ENCODE data around the gene CCDC178. TPM values are rescaled to one million over a fixed set of nuclear protein-coding genes. Genes with fewer than 3 reads are reported as not detected.

The CCDC178 gene
- polyA plus RNA-seq, 1 donor from 2014 or later = not detected

GRCh38 chr18:33132657-33133056 lies 307.9 kb downstream of the CCDC178 start:
- H3K79me2 ChIP-seq (replicated peaks; ENCODE audit: insufficient read depth, low read length) = no peaks in the 10 kb centered on the region
- H3K4me2 ChIP-seq (ENCODE audit: low read length) = no peak overlapping the region
- H3K9ac ChIP-seq (ENCODE audit: low read length) = no peak overlapping the region
- H3K9me2 ChIP-seq (ENCODE audit: insufficient read depth, low read length) = no peaks in the 10 kb centered on the region
- H3K27me3 ChIP-seq (ENCODE audit: insufficient read depth, low read depth, low read length) = no peaks in the 10 kb centered on the region
- H3K4me3 ChIP-seq (ENCODE audit: low read length) = no peak overlapping the region
- no peaks in the 10 kb centered on the region for H3F3A ChIP-seq (ENCODE audit: insufficient read depth, low read length, poor library complexity, severe bottlenecking)
- H3K36me3 ChIP-seq (ENCODE audit: insufficient read depth, low read length) = no peaks in the 10 kb centered on the region
- no peak for TF ChIP-seq REST (IDR thresholded peaks at IDR 0.05; ENCODE audit: borderline replicate concordance)
- TF ChIP-seq EZH2 (IDR thresholded peaks at IDR 0.05; ENCODE audit: borderline replicate concordance, insufficient read depth, low read length, poor library complexity, severe bottlenecking) = no peak
- TF ChIP-seq CTCF (IDR thresholded peaks at IDR 0.05; ENCODE audit: poor library complexity, severe bottlenecking) = no peak
- TF ChIP-seq SMC3 (conservative IDR thresholded peaks at IDR 0.05; ENCODE audit: poor library complexity) = no peak
- TF ChIP-seq EP300 (conservative IDR thresholded peaks at IDR 0.05; ENCODE audit: poor library complexity, severe bottlenecking) = no peak
- TF ChIP-seq MXI1 (conservative IDR thresholded peaks at IDR 0.05; ENCODE audit: poor library complexity, severe bottlenecking) = no peak
- TF ChIP-seq POLR2AphosphoS5 (IDR thresholded peaks at IDR 0.05) = no peak
- no peak for TF ChIP-seq TAF1 (IDR thresholded peaks at IDR 0.05; ENCODE audit: low read depth)
- no peak for TF ChIP-seq RAD21 (conservative IDR thresholded peaks at IDR 0.05)
- H2AFZ ChIP-seq (ENCODE audit: low read depth, low read length) = no peak overlapping the region
- H3K9me3 ChIP-seq (ENCODE audit: low read length) = no peaks in the 10 kb centered on the region
- no peak overlapping the region for H3K27ac ChIP-seq (ENCODE audit: low read length)
- H4K20me1 ChIP-seq (ENCODE audit: insufficient read depth) = no peaks in the 10 kb centered on the region

- Histone ChIP-seq H3K9me3 (ENCODE audit: low read length) (no peaks in the 10 kb centered on the region), H3K27ac (ENCODE audit: low read length) (no peak overlapping the region), H3K27me3 (ENCODE audit: insufficient read depth, low read depth, low read length) (no peaks in the 10 kb centered on the region), H3K79me2 (replicated peaks; ENCODE audit: insufficient read depth, low read length) (no peaks in the 10 kb centered on the region), H3K9ac (ENCODE audit: low read length) (no peak overlapping the region), H3K9me2 (ENCODE audit: insufficient read depth, low read length) (no peaks in the 10 kb centered on the region), H4K20me1 (ENCODE audit: insufficient read depth) (no peaks in the 10 kb centered on the region), H3F3A (ENCODE audit: insufficient read depth, low read length, poor library complexity, severe bottlenecking) (no peaks in the 10 kb centered on the region), H3K4me2 (ENCODE audit: low read length) (no peak overlapping the region), H2AFZ (ENCODE audit: low read depth, low read length) (no peak overlapping the region), H3K36me3 (ENCODE audit: insufficient read depth, low read length) (no peaks in the 10 kb centered on the region), H3K4me3 (ENCODE audit: low read length) (no peak overlapping the region)
- no peak for TF ChIP-seq POLR2AphosphoS5 (IDR thresholded peaks at IDR 0.05)
- TF ChIP-seq TAF1 (IDR thresholded peaks at IDR 0.05; ENCODE audit: low read depth) = no peak
- TF ChIP-seq REST (IDR thresholded peaks at IDR 0.05; ENCODE audit: borderline replicate concordance) = no peak
- no peak for TF ChIP-seq EZH2 (IDR thresholded peaks at IDR 0.05; ENCODE audit: borderline replicate concordance, insufficient read depth, low read length, poor library complexity, severe bottlenecking)
- no peak for TF ChIP-seq EP300 (conservative IDR thresholded peaks at IDR 0.05; ENCODE audit: poor library complexity, severe bottlenecking)
- TF ChIP-seq SMC3 (conservative IDR thresholded peaks at IDR 0.05; ENCODE audit: poor library complexity) = no peak
- TF ChIP-seq CTCF (IDR thresholded peaks at IDR 0.05; ENCODE audit: poor library complexity, severe bottlenecking) = no peak
- TF ChIP-seq MXI1 (conservative IDR thresholded peaks at IDR 0.05; ENCODE audit: poor library complexity, severe bottlenecking) = no peak
- TF ChIP-seq RAD21 (conservative IDR thresholded peaks at IDR 0.05) = no peak
Measured at GRCh38 chr18:33128581-33128980, 311.9 kb downstream of the CCDC178 start.
